ENCODE measurements around the gene FAM241A.
"Not testable (repeated sequence)": the region's sequence is repeated elsewhere in the genome, so short reads cannot be mapped to it uniquely, and the experiment has no call there.

The FAM241A gene

GRCh38 chr4:112172180-112172579 lies 26.9 kb downstream of the FAM241A start:
- H3K4me3 ChIP-seq (ENCODE audit: low read depth, low read length) = no peak overlapping the region

- H3K4me3 ChIP-seq (ENCODE audit: low read depth, low read length) = no peak overlapping the region
Observed at GRCh38 chr4:112173593-112174558, 28.6 kb downstream of the FAM241A start.

DNA sequence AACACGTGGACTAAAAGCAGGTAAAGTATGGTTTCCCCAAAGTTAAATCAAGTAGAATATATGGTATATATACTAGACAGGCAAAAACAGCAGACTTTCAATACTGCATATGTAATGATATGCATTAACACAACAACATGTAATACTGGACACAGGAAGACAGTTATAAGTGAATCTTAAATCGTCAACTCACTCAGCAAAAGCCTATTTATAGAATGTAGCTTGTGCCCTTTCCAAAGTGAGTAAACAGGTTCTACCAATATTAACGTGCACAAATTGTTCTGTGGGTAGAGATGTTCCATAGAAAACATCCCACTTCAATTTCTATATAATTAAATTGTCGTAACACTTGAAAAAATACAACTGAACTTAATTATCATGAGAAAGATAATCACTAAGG lies 30.6 kb downstream of the FAM241A start:
- no peak overlapping the region for H3K4me3 ChIP-seq (ENCODE audit: low read depth, low read length)

- no peak overlapping the region for H3K4me3 ChIP-seq (ENCODE audit: low read depth, low read length)
Observed at GRCh38 chr4:112176596-112176995, 31.3 kb downstream of the FAM241A start.

GRCh38 chr4:112178741-112179140 lies 33.5 kb downstream of the FAM241A start:
- not testable (repeated sequence) for H3K4me3 ChIP-seq (ENCODE audit: low read depth, low read length)

DNA sequence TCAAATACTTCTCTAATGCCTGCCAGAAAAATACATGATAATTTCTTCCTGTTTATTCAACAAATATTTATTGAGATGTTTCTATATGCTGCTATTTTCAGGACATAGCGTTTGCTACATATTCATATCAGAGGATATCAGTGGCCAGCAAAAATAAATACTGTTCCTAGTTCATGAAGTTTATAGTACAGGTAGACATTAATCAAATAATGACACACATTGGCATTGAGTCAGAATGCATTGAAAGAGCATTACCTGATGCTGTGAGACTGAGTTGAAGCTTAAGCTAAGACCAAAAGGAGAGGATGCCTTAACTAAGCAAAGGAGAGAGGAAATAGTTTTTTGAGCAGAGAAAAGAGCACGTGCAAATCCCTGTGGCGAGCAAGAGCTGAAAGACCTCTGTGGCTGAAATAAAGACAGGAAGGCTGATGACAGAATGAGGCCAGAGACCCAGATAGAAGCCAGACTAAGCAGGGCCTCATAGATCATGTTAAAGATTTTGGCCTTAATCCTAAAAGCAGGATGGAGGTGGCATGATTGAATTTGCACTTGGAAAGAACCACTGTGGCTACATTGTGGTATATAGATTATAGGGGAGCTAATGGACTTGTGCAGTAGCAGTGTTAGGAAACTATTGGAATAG lies 36.2 kb downstream of the FAM241A start:
- no peak overlapping the region for H3K4me3 ChIP-seq (ENCODE audit: low read depth, low read length)

DNA sequence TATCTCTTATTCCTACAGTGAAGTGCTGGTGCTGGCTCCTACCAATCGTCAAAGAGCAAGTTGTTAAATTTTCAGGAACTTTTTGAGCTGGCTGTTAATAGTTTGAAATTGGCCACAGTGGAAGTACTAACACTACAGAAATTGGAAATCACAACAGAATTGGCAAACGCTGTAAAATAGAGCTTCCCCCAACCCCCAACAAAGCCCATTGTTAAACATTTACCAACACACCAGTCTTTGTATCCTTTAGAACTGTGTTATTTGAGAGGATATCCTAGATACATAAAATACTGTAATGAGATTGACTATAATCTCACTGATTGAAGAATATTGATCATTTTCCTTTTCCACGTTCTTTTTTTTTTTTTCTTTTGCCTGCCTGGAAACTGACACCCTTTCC lies 37.4 kb downstream of the FAM241A start:
- H3K4me3 ChIP-seq (ENCODE audit: low read depth, low read length) = no peak overlapping the region

GRCh38 chr4:112183252-112183651 lies 38.0 kb downstream of the FAM241A start:
- no peak overlapping the region for H3K4me3 ChIP-seq (ENCODE audit: low read depth, low read length)

- no peak overlapping the region for H3K4me3 ChIP-seq (ENCODE audit: low read depth, low read length)
Observed at GRCh38 chr4:112184438-112184837, 39.2 kb downstream of the FAM241A start.

GRCh38 chr4:112185334-112185733 lies 40.1 kb downstream of the FAM241A start:
- H3K4me3 ChIP-seq (ENCODE audit: low read depth, low read length) = no peak overlapping the region

DNA sequence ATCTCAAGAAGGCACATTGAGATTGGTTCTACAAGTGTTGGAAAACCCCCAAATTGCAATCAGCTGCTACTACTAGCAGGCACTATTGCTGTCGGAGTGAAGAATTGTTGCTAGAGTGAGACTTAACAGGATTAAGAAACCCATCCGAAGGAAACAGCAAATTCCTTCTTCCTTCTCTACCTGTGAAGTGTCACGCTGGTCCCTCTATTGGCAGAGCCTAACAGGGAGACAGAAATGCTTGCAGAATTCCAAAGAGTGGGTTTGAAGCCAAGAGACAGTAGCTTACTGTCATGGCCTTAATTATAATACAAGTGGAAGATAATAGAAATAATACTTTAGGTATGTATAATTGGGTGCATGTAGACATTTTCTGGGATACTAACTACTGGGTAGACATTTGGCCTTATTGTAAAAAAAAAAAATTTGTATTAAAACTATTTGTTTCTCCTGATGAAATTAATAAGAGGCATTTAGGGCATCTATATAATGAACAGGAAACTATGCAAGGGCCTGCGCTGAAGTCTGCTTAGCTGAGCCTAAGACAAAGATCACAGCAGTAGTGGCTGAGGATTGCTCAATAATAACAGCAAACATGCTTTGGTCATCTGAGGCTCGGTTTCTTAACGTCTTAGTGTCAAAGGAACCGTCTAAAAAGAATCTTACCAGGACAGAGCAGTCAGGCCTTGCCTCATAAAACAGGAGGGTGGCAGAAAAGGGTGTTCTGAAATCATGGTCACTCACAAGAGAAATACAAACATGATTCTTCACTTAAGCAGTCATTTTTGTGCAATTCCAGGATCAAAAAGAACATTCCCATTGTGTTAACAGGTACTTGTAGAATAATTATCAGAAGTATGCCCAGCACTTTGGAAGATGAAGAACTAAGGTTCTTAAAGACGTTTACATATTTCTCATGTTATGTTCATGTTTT lies 40.8 kb downstream of the FAM241A start:
- H3K4me3 ChIP-seq (ENCODE audit: low read depth, low read length) = no peak overlapping the region

DNA sequence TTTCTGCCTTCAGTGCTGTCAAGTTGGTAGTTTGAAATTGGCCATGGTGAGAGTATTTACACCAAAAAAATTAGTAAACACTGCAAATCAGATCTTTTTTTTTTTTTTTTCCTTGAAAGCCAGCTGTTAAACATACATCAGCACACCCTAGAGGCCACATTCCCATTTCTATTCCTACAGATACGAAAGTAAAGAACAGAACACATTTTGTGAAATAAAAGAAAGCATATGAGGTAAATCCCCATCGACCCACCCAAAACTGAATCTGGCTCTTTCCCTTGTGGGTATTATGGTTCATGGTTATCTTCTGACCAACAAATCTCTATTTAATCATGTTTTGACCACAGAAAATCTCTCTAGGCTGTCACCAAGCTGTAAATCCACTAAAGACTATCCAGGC lies 44.5 kb downstream of the FAM241A start:
- H3K4me3 ChIP-seq (ENCODE audit: low read depth, low read length) = no peak overlapping the region

GRCh38 chr4:112190684-112191083 lies 45.4 kb downstream of the FAM241A start:
- no peak overlapping the region for H3K4me3 ChIP-seq (ENCODE audit: low read depth, low read length)

DNA sequence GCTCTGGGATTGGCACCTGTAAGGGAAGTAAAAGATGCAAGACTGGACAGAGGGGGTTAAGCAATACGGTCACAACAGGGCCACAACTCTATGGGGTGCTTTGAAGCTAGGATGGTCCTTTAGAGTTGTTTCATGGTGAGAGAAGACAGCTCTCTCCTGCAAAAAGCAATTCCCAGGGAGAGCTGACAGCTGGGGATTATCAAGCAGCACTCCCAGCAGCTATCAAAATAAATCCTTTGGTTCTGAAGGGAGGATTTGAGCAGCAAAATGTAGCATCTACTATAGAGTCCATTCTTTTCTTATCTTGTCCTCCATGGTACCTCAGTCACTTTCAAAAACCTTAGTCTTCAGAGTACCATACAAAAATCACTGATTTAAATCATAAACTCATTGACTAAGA lies 51.2 kb downstream of the FAM241A start:
- H3K4me3 ChIP-seq (ENCODE audit: low read depth, low read length) = no peak overlapping the region

- no peak overlapping the region for H3K4me3 ChIP-seq (ENCODE audit: low read depth, low read length)
Observed at GRCh38 chr4:112199041-112199440, 53.8 kb downstream of the FAM241A start.

DNA sequence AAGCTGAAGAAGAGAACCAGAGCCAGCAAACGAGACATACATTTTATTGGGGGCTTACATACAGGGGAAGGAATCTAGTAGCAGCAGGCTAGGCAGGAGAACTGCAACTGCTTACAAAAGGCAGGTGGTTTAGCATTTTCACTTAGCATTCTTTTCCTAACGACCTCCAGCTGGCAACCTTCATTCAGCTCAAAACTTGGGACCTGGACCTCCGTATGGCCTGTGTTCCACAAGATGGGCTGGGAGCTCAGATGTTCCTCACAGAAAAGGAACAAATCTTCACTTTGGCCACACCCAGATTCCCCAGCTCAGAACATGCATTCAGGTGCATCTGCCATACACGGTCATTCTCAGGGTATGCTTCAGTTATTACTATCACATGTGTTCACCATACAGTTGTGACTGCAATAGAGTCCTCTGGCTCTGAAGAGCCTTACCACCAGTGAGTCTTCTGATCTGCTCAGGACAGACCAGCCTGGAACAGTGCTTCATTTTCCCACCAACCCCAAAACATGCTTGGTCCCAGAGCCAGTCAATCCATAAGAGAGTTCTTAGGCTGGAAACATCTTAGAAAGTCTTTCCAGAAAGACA lies 56.8 kb downstream of the FAM241A start:
- no peak overlapping the region for H3K4me3 ChIP-seq (ENCODE audit: low read depth, low read length)

DNA sequence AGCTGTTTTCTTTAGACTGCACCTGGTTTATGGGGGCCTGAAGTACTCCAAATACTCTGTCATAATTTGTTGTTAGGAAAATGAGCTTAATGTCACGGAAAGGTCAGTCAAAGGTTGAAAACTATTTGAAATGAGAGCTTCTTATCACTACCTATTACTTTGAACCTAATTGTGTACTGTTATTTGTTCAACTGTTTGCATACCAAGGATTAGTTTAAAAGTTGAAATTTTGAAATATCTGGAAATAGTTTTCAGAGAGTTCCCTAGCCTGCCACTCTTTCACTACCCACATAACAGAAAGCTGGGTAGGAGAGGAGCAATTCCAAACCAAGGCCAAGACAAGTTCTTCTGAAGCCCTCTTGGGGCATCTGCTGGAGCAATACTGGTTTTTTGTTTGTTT lies 58.3 kb downstream of the FAM241A start:
- no peak overlapping the region for H3K4me3 ChIP-seq (ENCODE audit: low read depth, low read length)

- H3K4me3 ChIP-seq (ENCODE audit: low read depth, low read length) = no peak overlapping the region
Observed at GRCh38 chr4:112206431-112206830, 61.2 kb downstream of the FAM241A start.

GRCh38 chr4:112208137-112209095 lies 63.2 kb downstream of the FAM241A start:
- H3K4me3 ChIP-seq (ENCODE audit: low read depth, low read length) = not testable (repeated sequence)

DNA sequence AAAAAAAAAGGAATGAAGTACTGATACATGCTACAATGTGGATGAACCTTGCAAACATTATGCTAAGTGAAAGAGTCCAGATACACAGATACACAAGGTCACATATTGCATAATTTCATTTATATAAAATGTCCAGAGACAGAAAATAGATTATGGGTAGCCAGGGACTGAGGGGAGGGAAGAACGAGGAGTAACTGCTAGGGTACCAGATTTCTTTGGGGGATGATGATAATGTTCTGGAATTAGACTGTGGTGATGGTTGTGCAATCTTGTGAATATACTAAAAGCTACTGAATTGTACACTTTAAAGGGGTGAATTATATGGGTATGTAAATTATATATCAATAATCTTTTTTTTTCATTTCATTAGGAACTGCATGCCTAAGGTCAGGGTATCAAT lies 65.5 kb downstream of the FAM241A start:
- no peak overlapping the region for H3K4me3 ChIP-seq (ENCODE audit: low read depth, low read length)

Measured in iPS-11a (cell line).